ENCODE measurements around the gene HINT3. TPM values are rescaled to one million over a fixed set of nuclear protein-coding genes. Genes with fewer than 3 reads are reported as not detected.

Gene HINT3
- total RNA-seq, 5 donors from 2014 or later (not counting 1 experiment from before 2014, with no cell fraction given) = 8.5 to 11.7 (median 10.5) TPM

DNA sequence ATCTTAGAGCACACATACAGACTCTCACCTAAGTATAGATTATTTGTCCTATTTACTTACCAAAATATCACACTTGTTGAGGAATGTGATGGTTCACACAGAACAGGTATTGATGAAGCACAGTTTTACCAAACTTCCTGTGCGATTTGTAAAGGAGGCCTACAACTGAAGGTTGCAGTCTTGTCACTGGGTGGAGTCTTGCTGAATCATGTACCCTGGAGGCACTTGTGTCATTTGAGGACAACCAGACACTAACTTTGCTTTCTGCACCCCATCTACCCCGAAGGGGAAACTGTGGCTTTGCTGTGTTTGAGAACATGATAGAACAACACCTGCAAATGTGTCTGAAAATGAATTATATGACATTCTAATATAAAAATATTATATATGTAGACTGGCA lies 32.4 kb upstream of the HINT3 start:
- Mint-ChIP-seq H3K4me1 (peaks cover 6 to 23% (median 10%) of the 10 kb centered on the region in 3 donors), H3K27me3 (no peaks in the 10 kb centered on the region), H3K27ac (no peak overlapping the region), H3K4me3 (no peak overlapping the region), H3K36me3 (peaks cover 55% of the 10 kb centered on the region), H3K9me3 (no peaks in the 10 kb centered on the region)
- Histone ChIP-seq H3K27ac (ENCODE audit: low read length) (no peak overlapping the region), H3K27me3 (replicated peaks in 1 of 2; ENCODE audit: control insufficient read depth in 2 of 2, extremely low read depth in 1 of 2, insufficient read depth in 2 of 2, low read length in 1 of 2) (no peaks in the 10 kb centered on the region), H3K4me1 (ENCODE audit: control insufficient read depth in 1 of 2, extremely low read depth in 1 of 2, insufficient read depth in 2 of 2, low read length in 2 of 2) (peaks cover 2 to 5% of the 10 kb centered on the region in 2 experiments), H3K9me3 (no peaks in the 10 kb centered on the region), H3K4me3 (ENCODE audit: control insufficient read depth in 1 of 2, extremely low read depth in 1 of 2, low read length in 1 of 2) (no peak overlapping the region), H3K36me3 (ENCODE audit: control insufficient read depth in 2 of 2, extremely low read depth in 1 of 2, insufficient read depth in 1 of 2, low read length in 1 of 2) (peaks cover 11 to 72% of the 10 kb centered on the region in 2 donors)
- no peak for DNase-seq
- ChIA-PET POLR2A (interaction anchor here in 1 of 2 donors (0.7 kb wide), 1 partner anchor 52 kb away, joined by 5 read pairs; no protein-coding TSS in a partner anchor), CTCF (interaction anchor here in 1 of 2 donors (0.5 to 1.5 kb wide), 2 partner anchors 18 to 171 kb away, joined by 3 to 4 read pairs; no protein-coding TSS in a partner anchor)
- WGBS (ENCODE audit: insufficient coverage) = no CpG with 5 or more reads among the region's 2 CpGs
- no peak for ATAC-seq (replicated peaks in 1 of 4)

DNA sequence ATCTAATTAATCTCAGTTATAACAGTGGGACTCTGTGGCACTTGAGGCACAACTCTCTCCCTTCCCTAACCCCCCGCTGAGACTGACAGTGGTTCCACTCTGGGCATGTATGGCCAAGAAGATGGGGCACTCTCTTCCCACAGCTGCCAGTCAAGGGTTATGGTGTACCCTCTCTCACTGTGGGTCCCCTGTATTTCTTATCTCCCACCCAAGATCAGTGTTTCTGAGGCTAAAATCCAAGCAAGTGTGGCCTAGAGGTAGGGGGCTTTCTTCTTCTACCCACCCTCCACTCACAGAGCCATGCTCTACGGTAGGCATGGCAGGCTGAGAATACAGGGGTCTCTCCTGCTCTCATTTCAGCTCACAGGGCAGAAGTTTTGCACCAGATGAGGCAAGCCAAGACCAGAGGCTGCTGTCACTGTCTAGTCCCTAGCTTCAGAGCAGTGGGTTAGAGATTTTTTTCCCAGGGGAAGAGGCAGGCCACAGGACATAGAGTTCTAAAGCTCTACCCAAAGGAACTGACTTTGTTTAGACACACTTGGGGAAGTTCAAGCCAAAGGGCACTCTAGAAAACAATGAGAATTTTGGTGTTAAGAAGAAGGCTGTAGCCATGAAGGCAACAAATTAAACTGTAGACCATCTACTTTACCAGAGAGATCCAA lies 31.7 kb upstream of the HINT3 start:
- H3K4me1 Mint-ChIP-seq = peaks cover 4 to 19% (median 7%) of the 10 kb centered on the region in 3 donors
- Histone ChIP-seq H3K27me3 (replicated peaks in 1 of 2; ENCODE audit: control insufficient read depth in 2 of 2, extremely low read depth in 1 of 2, insufficient read depth in 2 of 2, low read length in 1 of 2) (no peaks in the 10 kb centered on the region), H3K4me3 (ENCODE audit: control insufficient read depth in 1 of 2, extremely low read depth in 1 of 2, low read length in 1 of 2) (no peak overlapping the region), H3K36me3 (ENCODE audit: control insufficient read depth in 2 of 2, extremely low read depth in 1 of 2, insufficient read depth in 1 of 2, low read length in 1 of 2) (peaks cover 11 to 72% of the 10 kb centered on the region in 2 donors), H3K4me1 (ENCODE audit: control insufficient read depth in 1 of 2, extremely low read depth in 1 of 2, insufficient read depth in 2 of 2, low read length in 2 of 2) (no peaks in the 10 kb centered on the region), H3K27ac (ENCODE audit: low read length) (no peak overlapping the region), H3K9me3 (no peaks in the 10 kb centered on the region)
- ChIA-PET CTCF (interaction anchor here (1.1 to 1.5 kb wide), 2 partner anchors 18 to 19 kb away, joined by 3 to 4 read pairs; no protein-coding TSS in a partner anchor), POLR2A (interaction anchor here in 1 of 2 donors (0.7 kb wide), 1 partner anchor 52 kb away, joined by 5 read pairs; no protein-coding TSS in a partner anchor)
- H3K36me3 Mint-ChIP-seq = peaks cover 55% of the 10 kb centered on the region
- no peak overlapping the region for H3K27ac Mint-ChIP-seq
- DNase-seq = no peak
- no peaks in the 10 kb centered on the region for H3K9me3 Mint-ChIP-seq
- 80% methylated on average over 1 of the region's 2 CpGs for WGBS (ENCODE audit: insufficient coverage)
- ATAC-seq (replicated peaks in 1 of 4) = no peak
- H3K4me3 Mint-ChIP-seq = no peak overlapping the region
- no peaks in the 10 kb centered on the region for H3K27me3 Mint-ChIP-seq

DNA sequence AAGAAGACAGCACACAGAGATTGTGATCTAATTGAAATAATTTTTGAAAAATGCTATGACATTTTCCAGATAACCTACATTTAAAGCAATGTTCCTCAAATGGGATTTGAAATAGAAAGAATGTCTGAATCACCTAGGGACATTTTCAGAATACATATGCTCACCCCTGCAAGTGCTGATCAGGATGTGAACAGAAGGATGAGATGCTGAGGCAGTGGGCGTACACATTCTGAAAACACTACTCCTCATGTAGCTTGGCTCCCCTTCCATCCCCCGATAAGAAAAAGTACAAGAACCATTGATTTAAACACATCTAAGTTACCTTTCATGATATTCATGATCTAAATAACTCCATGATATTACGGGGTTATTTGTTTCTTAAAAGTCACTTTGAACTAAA lies 29.9 kb upstream of the HINT3 start:
- H3K27ac ChIP-seq (ENCODE audit: low read length) = no peak overlapping the region
- POLR2A ChIA-PET = no interaction called here
- H3K4me1 ChIP-seq (ENCODE audit: control insufficient read depth in 1 of 2, extremely low read depth in 1 of 2, insufficient read depth in 2 of 2, low read length in 2 of 2) = no peaks in the 10 kb centered on the region
- ATAC-seq (replicated peaks in 1 of 4) (no peak), DNase-seq (no peak)
- Mint-ChIP-seq H3K27me3 (no peaks in the 10 kb centered on the region), H3K9me3 (no peaks in the 10 kb centered on the region), H3K36me3 (peaks cover 65% of the 10 kb centered on the region), H3K27ac (no peak overlapping the region), H3K4me3 (no peak overlapping the region), H3K4me1 (peaks cover 0 to 12% (median 7%) of the 10 kb centered on the region in 3 donors)
- no peak overlapping the region for H3K4me3 ChIP-seq (ENCODE audit: control insufficient read depth in 1 of 2, extremely low read depth in 1 of 2, low read length in 1 of 2)
- H3K9me3 ChIP-seq = no peaks in the 10 kb centered on the region
- whole genome bisulfite sequencing (ENCODE audit: insufficient coverage) = no CpG with 5 or more reads among the region's 3 CpGs
- no peaks in the 10 kb centered on the region for H3K27me3 ChIP-seq (replicated peaks in 1 of 2; ENCODE audit: control insufficient read depth in 2 of 2, extremely low read depth in 1 of 2, insufficient read depth in 2 of 2, low read length in 1 of 2)
- CTCF ChIA-PET = interaction anchor here in 1 of 2 donors (1.1 kb wide), 1 partner anchor 32 kb away, joined by 4 read pairs; no protein-coding TSS in a partner anchor
- H3K36me3 ChIP-seq (ENCODE audit: control insufficient read depth in 2 of 2, extremely low read depth in 1 of 2, insufficient read depth in 1 of 2, low read length in 1 of 2) = peaks cover 4 to 72% of the 10 kb centered on the region in 2 donors

DNA sequence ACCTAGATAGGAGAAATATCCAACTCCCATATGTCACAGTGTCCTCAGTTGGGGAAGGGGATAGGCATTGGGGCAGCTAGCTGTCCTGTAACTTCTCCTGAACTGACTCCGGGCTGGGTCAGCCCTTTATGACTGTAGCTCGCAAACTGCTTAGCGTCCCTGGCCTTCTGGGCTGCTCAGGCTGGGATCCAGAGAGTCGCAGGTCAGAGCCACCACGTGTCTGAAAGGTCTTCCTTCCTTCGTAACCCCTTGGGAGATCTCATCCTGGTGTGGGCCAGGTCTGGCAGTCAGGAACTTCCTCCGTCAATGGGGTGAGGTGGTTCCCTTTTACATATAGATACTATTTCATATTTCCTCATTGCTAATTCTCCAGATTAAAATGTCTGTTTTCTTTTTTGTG lies 28.8 kb upstream of the HINT3 start:
- peak overlapping the region in 1 of 2 donors; percentile 50 for H3K27ac Mint-ChIP-seq
- 96% methylated on average over 4 of the region's 7 CpGs for WGBS (ENCODE audit: insufficient coverage)
- ChIA-PET POLR2A (no interaction called here), CTCF (interaction anchor here in 1 of 2 donors (0.6 kb wide), 1 partner anchor 860 kb away, joined by 3 read pairs; no protein-coding TSS in a partner anchor)
- H3K9me3 Mint-ChIP-seq = no peaks in the 10 kb centered on the region
- no peaks in the 10 kb centered on the region for H3K27me3 Mint-ChIP-seq
- ATAC-seq (replicated peaks in 1 of 4) (no peak), DNase-seq (no peak)
- H3K4me1 Mint-ChIP-seq = peaks cover 0 to 12% (median 7%) of the 10 kb centered on the region in 3 donors
- peaks cover 4 to 61% of the 10 kb centered on the region in 2 donors for H3K36me3 ChIP-seq (ENCODE audit: control insufficient read depth in 2 of 2, extremely low read depth in 1 of 2, insufficient read depth in 1 of 2, low read length in 1 of 2)
- H3K4me3 ChIP-seq (ENCODE audit: control insufficient read depth in 1 of 2, extremely low read depth in 1 of 2, low read length in 1 of 2) = no peak overlapping the region
- no peak overlapping the region for H3K27ac ChIP-seq (ENCODE audit: low read length)
- no peaks in the 10 kb centered on the region for H3K27me3 ChIP-seq (replicated peaks in 1 of 2; ENCODE audit: control insufficient read depth in 2 of 2, extremely low read depth in 1 of 2, insufficient read depth in 2 of 2, low read length in 1 of 2)
- no peaks in the 10 kb centered on the region for H3K9me3 ChIP-seq
- no peak overlapping the region for H3K4me3 Mint-ChIP-seq
- no peaks in the 10 kb centered on the region for H3K4me1 ChIP-seq (ENCODE audit: control insufficient read depth in 1 of 2, extremely low read depth in 1 of 2, insufficient read depth in 2 of 2, low read length in 2 of 2)
- peaks cover 62% of the 10 kb centered on the region for H3K36me3 Mint-ChIP-seq

DNA sequence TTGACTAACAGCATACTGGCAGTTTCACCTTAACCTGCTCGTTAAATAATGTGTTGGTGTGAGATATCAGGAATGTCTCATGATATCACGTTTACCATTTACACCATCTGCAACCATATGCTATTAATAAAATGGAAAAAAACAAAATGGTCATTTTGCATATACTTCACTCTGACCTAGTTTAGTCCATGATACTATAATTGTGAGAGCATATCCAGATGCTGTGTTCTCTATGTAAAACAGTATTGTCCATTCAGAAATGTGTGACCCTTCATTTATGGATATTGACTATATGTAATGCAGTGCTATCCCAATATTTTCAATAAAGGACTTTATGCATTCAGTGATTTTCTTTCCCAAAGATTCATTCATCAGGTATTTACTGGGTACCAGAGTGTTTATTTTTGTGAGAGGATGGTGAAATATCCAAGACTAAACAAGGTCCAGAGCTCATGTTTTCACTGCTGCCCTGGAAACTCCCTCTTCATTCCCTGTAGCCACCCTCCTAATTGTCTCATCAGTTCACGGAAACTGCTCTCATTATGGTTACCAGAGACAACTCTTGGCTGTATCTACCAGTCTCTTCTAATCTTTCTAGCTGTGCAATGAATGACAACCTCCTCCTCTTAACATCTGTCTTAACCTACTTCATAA lies 25.7 kb upstream of the HINT3 start:
- H3K4me1 Mint-ChIP-seq = no peaks in the 10 kb centered on the region
- H3K4me3 ChIP-seq (ENCODE audit: control insufficient read depth in 1 of 2, extremely low read depth in 1 of 2, low read length in 1 of 2) = no peak overlapping the region
- DNase-seq = no peak
- H3K27me3 ChIP-seq (replicated peaks in 1 of 2; ENCODE audit: control insufficient read depth in 2 of 2, extremely low read depth in 1 of 2, insufficient read depth in 2 of 2, low read length in 1 of 2) = no peaks in the 10 kb centered on the region
- H3K9me3 Mint-ChIP-seq = peaks cover 0 to 3% (median 0%) of the 10 kb centered on the region in 3 donors
- no peak overlapping the region for H3K27ac Mint-ChIP-seq
- H3K36me3 ChIP-seq (ENCODE audit: control insufficient read depth in 2 of 2, extremely low read depth in 1 of 2, insufficient read depth in 1 of 2, low read length in 1 of 2) = peaks cover 0 to 36% of the 10 kb centered on the region in 2 donors
- ChIA-PET CTCF (no interaction called here), POLR2A (no interaction called here)
- H3K9me3 ChIP-seq = no peaks in the 10 kb centered on the region
- peaks cover 40% of the 10 kb centered on the region for H3K36me3 Mint-ChIP-seq
- no peak overlapping the region for H3K4me3 Mint-ChIP-seq
- H3K27me3 Mint-ChIP-seq = no peaks in the 10 kb centered on the region
- H3K4me1 ChIP-seq (ENCODE audit: control insufficient read depth in 1 of 2, extremely low read depth in 1 of 2, insufficient read depth in 2 of 2, low read length in 2 of 2) = no peaks in the 10 kb centered on the region
- no peak overlapping the region for H3K27ac ChIP-seq (ENCODE audit: low read length)
- ATAC-seq (replicated peaks in 1 of 4) = no peak
- 100% methylated on average over 1 of the region's 3 CpGs for WGBS (ENCODE audit: insufficient coverage)

DNA sequence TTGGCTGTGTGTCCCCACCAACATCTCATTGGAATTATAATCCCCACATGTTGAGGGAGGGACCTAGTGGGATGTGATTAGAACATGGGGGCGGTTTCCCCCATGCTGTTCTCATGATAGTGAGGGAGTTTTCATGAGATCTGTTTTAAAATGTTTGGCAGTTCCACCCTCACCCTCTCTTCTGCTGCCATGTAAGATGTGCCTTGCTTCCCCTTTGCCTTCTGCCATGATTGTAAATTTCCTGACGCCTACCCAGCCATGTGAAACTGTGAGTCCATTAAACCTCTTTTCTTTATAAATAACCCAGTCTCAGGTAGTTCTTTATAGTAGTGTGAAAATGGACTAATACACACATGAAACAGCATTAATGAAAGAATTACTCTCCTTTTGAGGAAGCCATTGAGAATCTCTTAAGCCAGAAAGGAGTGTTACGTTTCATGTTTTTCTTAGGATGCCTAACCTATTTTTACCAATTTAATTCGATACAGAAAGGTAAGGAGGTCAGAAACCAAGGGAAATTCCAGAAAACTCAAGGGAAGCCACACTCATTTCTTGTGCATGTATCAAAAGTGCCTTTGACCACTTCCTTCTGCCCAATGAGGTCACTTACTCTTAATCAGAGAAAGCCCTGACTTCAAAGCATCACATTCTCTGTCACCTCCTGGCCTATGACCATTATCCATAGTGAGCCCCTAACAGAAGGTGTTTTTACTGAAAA lies 24.7 kb upstream of the HINT3 start:
- no peak overlapping the region for H3K4me3 ChIP-seq (ENCODE audit: control insufficient read depth in 1 of 2, extremely low read depth in 1 of 2, low read length in 1 of 2)
- H3K27me3 ChIP-seq (replicated peaks in 1 of 2; ENCODE audit: control insufficient read depth in 2 of 2, extremely low read depth in 1 of 2, insufficient read depth in 2 of 2, low read length in 1 of 2) = no peaks in the 10 kb centered on the region
- Mint-ChIP-seq H3K27me3 (no peaks in the 10 kb centered on the region), H3K27ac (no peak overlapping the region), H3K9me3 (peaks cover 0 to 3% (median 0%) of the 10 kb centered on the region in 3 donors), H3K36me3 (peaks cover 37% of the 10 kb centered on the region), H3K4me3 (no peak overlapping the region), H3K4me1 (no peaks in the 10 kb centered on the region)
- ChIA-PET CTCF (interaction anchor here (0.6 to 1.6 kb wide), 3 partner anchors 24 to 119 kb away, joined by 3 to 6 read pairs (median 4); partner anchors contain the start of gene HINT3 (in 1 of the 2)), POLR2A (interaction anchor here in 1 of 2 donors (0.7 kb wide), 1 partner anchor 16 kb away, joined by 4 read pairs; no protein-coding TSS in a partner anchor)
- DNase-seq (no peak), ATAC-seq (replicated peaks in 1 of 4) (no peak)
- peaks cover 0 to 31% of the 10 kb centered on the region in 2 donors for H3K36me3 ChIP-seq (ENCODE audit: control insufficient read depth in 2 of 2, extremely low read depth in 1 of 2, insufficient read depth in 1 of 2, low read length in 1 of 2)
- no peaks in the 10 kb centered on the region for H3K4me1 ChIP-seq (ENCODE audit: control insufficient read depth in 1 of 2, extremely low read depth in 1 of 2, insufficient read depth in 2 of 2, low read length in 2 of 2)
- no peak overlapping the region for H3K27ac ChIP-seq (ENCODE audit: low read length)
- H3K9me3 ChIP-seq = no peaks in the 10 kb centered on the region
- WGBS (ENCODE audit: insufficient coverage) = no CpG with 5 or more reads among the region's 4 CpGs
